ENCODE data around the gene TSSK6. TPM values are rescaled to one million over a fixed set of nuclear protein-coding genes. Genes with fewer than 3 reads are reported as not detected.
"Not testable (repeated sequence)": the region's sequence is repeated elsewhere in the genome, so short reads cannot be mapped to it uniquely, and the experiment has no call there.

Gene TSSK6
- total and polyA plus RNA-seq, 8 donors: 0.93 to 31.7 (median 2.0) TPM; not detected in 1

DNA sequence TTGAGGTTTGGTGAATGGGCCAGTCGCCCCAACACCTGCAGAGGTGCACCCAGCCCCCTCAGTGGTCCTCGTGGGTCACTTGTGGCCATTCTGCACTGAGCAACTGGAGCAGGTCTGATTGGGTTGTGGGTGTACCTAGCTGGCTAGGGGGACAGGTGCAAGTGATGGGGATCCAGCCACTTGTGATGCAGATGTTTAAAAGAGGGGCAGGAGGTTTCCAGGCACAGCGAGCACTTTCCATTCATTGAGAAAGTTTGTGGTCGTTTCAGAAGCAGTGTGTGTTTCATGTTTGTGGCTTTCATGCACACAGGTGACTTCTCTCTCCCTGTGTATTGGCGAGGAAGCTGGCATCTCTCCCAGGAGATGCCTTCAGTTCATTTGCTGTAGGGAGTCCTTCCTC is 34.7 kb downstream of the TSSK6 start:
- DNase-seq: no peak
- 65 to 80% (median 69%) methylated on average over 5 of the region's 5 CpGs for whole genome bisulfite sequencing, 5 donors
- Histone ChIP-seq H3K4me3 (no peak overlapping the region), H3K27me3 (no peaks in the 10 kb centered on the region), H3K9me3 (no peaks in the 10 kb centered on the region), H3K4me1 (peaks cover 9 to 44% (median 24%) of the 10 kb centered on the region in 4 donors), H3K27ac (no peak overlapping the region), H3K36me3 (peaks cover 0 to 32% (median 31%) of the 10 kb centered on the region in 4 donors)
- intact Hi-C loops (cut with DNase I; ENCODE audit: low total_unique reads): loop anchor here (10.0 kb wide), 1 partner anchor 66 kb away; no protein-coding TSS in a partner anchor
- TF ChIP-seq, protein P1, sequence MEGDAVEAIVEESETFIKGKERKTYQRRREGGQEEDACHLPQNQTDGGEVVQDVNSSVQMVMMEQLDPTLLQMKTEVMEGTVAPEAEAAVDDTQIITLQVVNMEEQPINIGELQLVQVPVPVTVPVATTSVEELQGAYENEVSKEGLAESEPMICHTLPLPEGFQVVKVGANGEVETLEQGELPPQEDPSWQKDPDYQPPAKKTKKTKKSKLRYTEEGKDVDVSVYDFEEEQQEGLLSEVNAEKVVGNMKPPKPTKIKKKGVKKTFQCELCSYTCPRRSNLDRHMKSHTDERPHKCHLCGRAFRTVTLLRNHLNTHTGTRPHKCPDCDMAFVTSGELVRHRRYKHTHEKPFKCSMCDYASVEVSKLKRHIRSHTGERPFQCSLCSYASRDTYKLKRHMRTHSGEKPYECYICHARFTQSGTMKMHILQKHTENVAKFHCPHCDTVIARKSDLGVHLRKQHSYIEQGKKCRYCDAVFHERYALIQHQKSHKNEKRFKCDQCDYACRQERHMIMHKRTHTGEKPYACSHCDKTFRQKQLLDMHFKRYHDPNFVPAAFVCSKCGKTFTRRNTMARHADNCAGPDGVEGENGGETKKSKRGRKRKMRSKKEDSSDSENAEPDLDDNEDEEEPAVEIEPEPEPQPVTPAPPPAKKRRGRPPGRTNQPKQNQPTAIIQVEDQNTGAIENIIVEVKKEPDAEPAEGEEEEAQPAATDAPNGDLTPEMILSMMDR (IDR thresholded peaks at IDR 0.05): no peak
- TF ChIP-seq POLR2AphosphoS5 (IDR thresholded peaks at IDR 0.05): no peak
- TF ChIP-seq POLR2A (IDR thresholded peaks at IDR 0.05): no peak
- no peak for TF ChIP-seq EP300 (IDR thresholded peaks at IDR 0.05)

DNA sequence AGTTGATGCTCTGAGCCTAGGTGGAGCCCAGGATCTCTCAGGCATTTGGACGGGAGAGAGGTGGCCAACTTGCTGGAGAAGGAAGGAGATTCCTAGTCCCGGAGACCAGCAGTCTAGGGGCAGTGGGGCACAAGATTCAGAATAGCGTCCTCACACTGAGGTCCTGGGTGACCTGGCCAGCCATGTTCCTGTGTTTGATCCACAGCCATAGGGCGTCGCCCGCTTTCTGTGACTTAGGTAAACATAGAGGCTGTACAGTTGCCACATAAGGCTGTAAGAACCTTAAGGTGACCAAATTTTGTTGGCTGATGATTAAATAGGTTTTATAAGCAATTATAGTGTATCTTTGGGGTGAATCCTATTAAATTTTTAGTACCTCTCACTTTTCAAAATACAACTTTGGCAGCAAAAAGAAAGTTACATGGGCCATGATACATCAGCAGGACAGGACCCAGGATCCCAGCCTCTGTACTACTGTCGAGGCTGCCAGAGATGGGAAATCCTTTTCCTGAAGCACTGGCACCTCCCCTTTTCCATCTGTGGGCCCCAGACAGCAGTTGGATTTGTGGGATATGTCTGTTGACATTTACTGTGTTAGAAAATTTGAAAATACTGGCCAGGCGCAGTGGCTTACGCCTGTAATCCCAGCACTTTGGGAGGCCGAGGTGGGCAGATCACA is 37.5 kb downstream of the TSSK6 start:
- intact Hi-C loops (cut with DNase I; ENCODE audit: low total_unique reads): no loop called here
- peaks cover 0 to 43% (median 34%) of the 10 kb centered on the region in 4 donors for H3K36me3 ChIP-seq
- no peak overlapping the region for H3K4me3 ChIP-seq
- TF ChIP-seq EP300 (IDR thresholded peaks at IDR 0.05): no peak
- peak in 1 of 3 donors; percentile 31 for TF ChIP-seq POLR2AphosphoS5 (IDR thresholded peaks at IDR 0.05)
- H3K9me3 ChIP-seq: no peaks in the 10 kb centered on the region
- 45 to 75% (median 65%) methylated on average over 10 of the region's 10 CpGs for WGBS, 5 donors
- peak overlapping the region; percentile 17 to 65 (median 59) for H3K27ac ChIP-seq
- no peaks in the 10 kb centered on the region for H3K27me3 ChIP-seq
- DNase-seq: peak; percentile 79
- peaks cover 9 to 55% (median 29%) of the 10 kb centered on the region in 4 donors for H3K4me1 ChIP-seq

DNA sequence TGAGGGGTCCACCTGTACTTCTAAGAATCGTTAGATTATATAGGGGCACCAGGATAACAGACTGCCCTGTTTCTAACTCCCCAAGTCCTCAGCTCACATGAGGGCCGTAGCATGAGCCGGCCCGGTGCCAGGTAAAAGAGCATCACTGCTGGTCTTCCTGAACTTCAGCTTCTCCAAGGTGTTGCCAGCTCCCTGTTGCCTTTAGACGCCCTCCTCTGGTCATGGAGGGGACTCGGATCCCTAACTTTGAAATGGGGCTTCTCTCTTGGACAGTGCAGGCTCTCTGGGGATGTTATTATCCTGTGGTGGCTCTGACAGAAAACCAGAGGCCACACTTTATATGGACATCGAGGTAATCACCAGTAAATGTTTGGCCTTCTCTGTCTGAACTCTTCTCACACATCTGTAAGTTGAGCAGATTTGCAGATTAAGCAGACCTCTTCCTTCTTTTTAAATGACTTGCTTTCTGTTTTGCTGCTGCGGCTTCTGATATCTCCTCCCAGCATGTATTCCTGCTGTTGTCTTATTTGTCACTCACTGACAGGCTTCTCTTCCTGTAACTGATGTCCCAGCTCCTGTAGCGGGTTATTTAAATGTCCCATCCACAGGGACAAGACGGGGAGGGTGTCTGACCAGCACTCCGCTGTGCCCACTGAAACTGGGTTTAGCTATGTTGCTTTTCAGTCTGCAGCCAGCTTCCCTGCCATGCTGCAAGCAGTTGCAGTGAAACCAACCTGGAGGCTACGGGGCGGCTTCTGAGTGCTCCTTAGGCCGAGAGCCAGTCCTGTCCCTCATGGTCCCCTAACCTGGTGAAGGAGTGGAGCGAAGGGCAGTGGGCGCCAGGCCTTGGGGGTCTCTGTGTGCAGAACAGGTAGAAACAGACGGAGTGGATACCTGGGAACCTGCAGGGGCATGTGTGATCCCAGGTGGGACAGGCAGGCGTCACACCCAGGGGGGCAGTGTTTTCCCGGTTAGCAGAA is 39.2 kb downstream of the TSSK6 start:
- H3K27ac ChIP-seq: peak overlapping the region in 1 of 5 donors; percentile 24
- H3K4me1 ChIP-seq: peaks cover 9 to 61% (median 33%) of the 10 kb centered on the region in 4 donors
- 69 to 73% (median 73%) methylated on average over 18 to 19 of the region's 19 CpGs for WGBS, 5 donors
- TF ChIP-seq, protein P1 (IDR thresholded peaks at IDR 0.05): peak in 1 of 7 experiments; percentile 35
- TF ChIP-seq POLR2AphosphoS5 (IDR thresholded peaks at IDR 0.05): no peak
- H3K36me3 ChIP-seq: peaks cover 0 to 36% (median 27%) of the 10 kb centered on the region in 4 donors
- no peaks in the 10 kb centered on the region for H3K9me3 ChIP-seq
- intact Hi-C loops (cut with DNase I; ENCODE audit: low total_unique reads): no loop called here
- DNase-seq: peak in 1 of 2 donors; percentile 57
- no peaks in the 10 kb centered on the region for H3K27me3 ChIP-seq
- no peak overlapping the region for H3K4me3 ChIP-seq

DNA sequence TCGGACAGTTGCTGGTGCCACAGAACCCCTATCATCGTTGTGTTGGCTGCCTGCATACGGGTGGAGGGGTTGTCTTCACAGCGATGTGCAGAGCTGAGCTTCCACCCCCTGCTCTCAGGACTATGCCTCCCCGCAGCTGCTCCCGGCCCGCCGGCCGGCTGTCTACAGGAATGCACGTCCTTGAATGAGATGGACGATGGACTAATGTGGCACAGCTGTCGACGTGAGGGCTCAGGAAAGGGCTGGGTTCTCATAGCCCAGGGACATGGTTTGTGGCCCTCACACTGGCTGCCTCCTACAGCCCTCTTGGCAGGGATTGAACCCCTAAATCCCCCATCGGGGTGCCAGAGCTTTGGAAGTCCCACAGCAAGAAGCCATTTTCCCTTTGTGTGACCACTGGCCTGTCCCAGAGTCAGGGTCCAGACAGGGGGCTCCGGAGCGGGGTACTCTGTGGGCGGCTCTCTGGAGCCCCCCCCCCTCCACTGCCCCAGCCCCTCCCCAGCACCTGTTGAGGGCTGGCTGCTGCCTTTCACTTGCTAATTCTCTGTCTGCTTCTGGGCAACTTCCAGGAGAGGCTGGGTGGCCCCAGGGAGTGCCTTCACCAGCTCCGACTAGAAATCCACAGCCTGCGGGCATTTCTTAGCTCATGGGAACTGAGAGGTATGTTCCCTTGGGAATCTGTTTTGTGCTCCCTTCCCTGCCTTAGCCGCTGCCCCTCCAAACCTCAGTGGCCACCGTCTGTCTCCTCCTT is 40.2 kb downstream of the TSSK6 start:
- intact Hi-C loops (cut with DNase I; ENCODE audit: low total_unique reads): no loop called here
- H3K9me3 ChIP-seq: no peaks in the 10 kb centered on the region
- TF ChIP-seq POLR2A (IDR thresholded peaks at IDR 0.05) (no peak), EP300 (IDR thresholded peaks at IDR 0.05) (no peak), POLR2AphosphoS5 (IDR thresholded peaks at IDR 0.05) (no peak)
- TF ChIP-seq, protein P1 (IDR thresholded peaks at IDR 0.05): no peak
- peaks cover 9 to 61% (median 33%) of the 10 kb centered on the region in 4 donors for H3K4me1 ChIP-seq
- peaks cover 0 to 27% (median 20%) of the 10 kb centered on the region in 4 donors for H3K36me3 ChIP-seq
- H3K4me3 ChIP-seq: no peak overlapping the region
- no peak overlapping the region for H3K27ac ChIP-seq
- no peak for DNase-seq
- whole genome bisulfite sequencing, 5 donors: 73 to 81% (median 78%) methylated on average over 20 to 21 of the region's 21 CpGs
- H3K27me3 ChIP-seq: no peaks in the 10 kb centered on the region

DNA sequence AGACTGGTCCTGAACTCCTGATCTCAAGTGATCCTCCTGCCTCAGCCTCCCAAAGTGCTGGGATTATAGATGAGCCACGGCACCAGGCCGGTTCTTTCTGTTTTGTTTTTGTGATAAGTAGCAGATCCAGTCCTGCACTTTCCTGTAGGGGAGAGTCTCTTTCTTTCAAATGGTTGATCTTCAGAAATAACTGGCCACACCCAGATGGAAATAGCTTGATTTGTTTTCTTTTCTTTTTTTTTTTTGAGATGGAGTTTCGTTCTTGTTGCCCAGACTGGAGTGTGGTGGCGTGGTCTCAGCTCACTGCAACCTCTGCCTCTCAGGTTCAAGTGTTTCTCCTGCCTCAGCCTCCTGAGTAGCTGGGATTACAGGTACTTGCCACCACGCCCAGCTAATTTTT is 43.2 kb downstream of the TSSK6 start:
- intact Hi-C loops (cut with DNase I; ENCODE audit: low total_unique reads); H3K27me3 ChIP-seq; H3K27ac ChIP-seq; DNase-seq; H3K4me3 ChIP-seq: not testable (repeated sequence)
- Histone ChIP-seq H3K9me3 (peaks cover 7 to 25% (median 18%) of the 10 kb centered on the region in 4 donors), H3K4me1 (peaks cover 0 to 42% (median 20%) of the 10 kb centered on the region in 4 donors), H3K36me3 (peaks cover 0 to 36% (median 33%) of the 10 kb centered on the region in 4 donors)
- WGBS, 5 donors: 51 to 71% (median 61%) methylated on average over 5 of the region's 5 CpGs
